IMR-90 (cell line): ENCODE results near the gene CACNB2. TPM values are rescaled to one million over a fixed set of nuclear protein-coding genes. Genes with fewer than 3 reads are reported as not detected.

Source experiments
- ATAC-seq: fragments of 200-7000 bp; cut with Tn5 transposase; 2 replicates; pipeline ENCODE4 v1.9.1; 2020; ENCODE audit warnings: low read depth, mild to moderate bottlenecking, moderate library complexity
- BruUV-seq: library from RNA; stranded (reverse); fragments of 400-500 nt; replicated peaks from 2 replicates; lab custom pipeline; 2021; lab: Mats Ljungman, UMichigan
- CTCF ChIA-PET: fragments of 300-600 bp; formaldehyde crosslinking; extraction: SDS; loops from one replicate; lab custom pipeline; 2021; ENCODE audit warnings: antibody characterized with exemption; lab: Yijun Ruan, JAX
- POLR2A ChIA-PET: fragments of 300-600 bp; sonication (Branson Sonifier 250); formaldehyde crosslinking; loops from one replicate; lab custom pipeline; 2022; ENCODE audit warnings: antibody characterized with exemption; ENCODE audit not compliant: unreplicated experiment; lab: Charles Lee
- DNase-seq: peaks from one replicate; pipeline ENCODE4 v3.0.0; 2013
- H2AFZ ChIP-seq: replicated peaks from 2 replicates; pipeline ENCODE3; 2013; ENCODE audit warnings: low read length, mild to moderate bottlenecking; ENCODE audit not compliant: poor library complexity
- H2AK5ac ChIP-seq: 2 replicates; pipeline ENCODE4 v1.6.1; 2013; ENCODE audit warnings: low read depth, low read length, inconsistent platforms
- H2AK9ac ChIP-seq: replicated peaks from 2 replicates; pipeline ENCODE3; 2013; ENCODE audit warnings: mild to moderate bottlenecking, low read depth, low read length, moderate library complexity; ENCODE audit not compliant: poor library complexity
- H2BK120ac ChIP-seq: 2 replicates; pipeline ENCODE4 v1.6.1; 2013; ENCODE audit warnings: low read depth, low read length, inconsistent platforms
- H2BK15ac ChIP-seq: 3 replicates; pipeline ENCODE4 v1.6.1; 2013; ENCODE audit warnings: low read depth, low read length, inconsistent platforms
- H2BK20ac ChIP-seq: 2 replicates; pipeline ENCODE4 v1.6.1; 2013; ENCODE audit warnings: low read depth, mild to moderate bottlenecking, inconsistent platforms, low read length, moderate library complexity
- H2BK5ac ChIP-seq: 2 replicates; pipeline ENCODE4 v1.6.1; 2013; ENCODE audit warnings: mild to moderate bottlenecking, low read depth, low read length, inconsistent platforms; ENCODE audit not compliant: poor library complexity, severe bottlenecking
- H3K14ac ChIP-seq: replicated peaks from 2 replicates; pipeline ENCODE4 v1.6.1; 2013; ENCODE audit warnings: low read depth, low read length, inconsistent platforms
- H3K18ac ChIP-seq: 2 replicates; pipeline ENCODE4 v1.6.1; 2013; ENCODE audit warnings: low read depth, low read length, control low read depth
- H3K23ac ChIP-seq: 2 replicates; pipeline ENCODE4 v1.6.1; 2013; ENCODE audit warnings: low read depth, low read length, inconsistent platforms
- H3K27ac ChIP-seq: 2 replicates; pipeline ENCODE4 v1.5.1; 2013; ENCODE audit warnings: mild to moderate bottlenecking, control low read depth, low read length; ENCODE audit not compliant: insufficient read depth
- H3K27me3 ChIP-seq: 2 replicates; pipeline ENCODE4 v1.6.1; 2013; ENCODE audit warnings: low read length; ENCODE audit not compliant: control insufficient read depth, insufficient read depth
- H3K36me3 ChIP-seq: 2 replicates; pipeline ENCODE4 v1.6.1; 2013; ENCODE audit warnings: low read length, mixed read lengths; ENCODE audit not compliant: control insufficient read depth, insufficient read depth
- H3K4ac ChIP-seq: 2 replicates; pipeline ENCODE4 v1.6.1; 2013; ENCODE audit warnings: low read depth, low read length, inconsistent platforms
- H3K4me1 ChIP-seq: 2 replicates; pipeline ENCODE4 v1.6.1; 2013; ENCODE audit warnings: low read length, mixed read lengths; ENCODE audit not compliant: control insufficient read depth, insufficient read depth
- H3K4me2 ChIP-seq: 2 replicates; pipeline ENCODE4 v1.6.1; 2013; ENCODE audit warnings: low read depth, mild to moderate bottlenecking, control low read depth, low read length, moderate library complexity
- H3K4me3 ChIP-seq: 2 replicates; pipeline ENCODE4 v1.5.1; 2013; ENCODE audit warnings: low read depth, mild to moderate bottlenecking, control low read depth, low read length, moderate library complexity; ENCODE audit not compliant: insufficient read depth
- H3K56ac ChIP-seq: 2 replicates; pipeline ENCODE4 v1.6.1; 2013; ENCODE audit warnings: low read length, inconsistent platforms; ENCODE audit not compliant: insufficient read depth; ENCODE audit errors: extremely low read depth
- H3K79me1 ChIP-seq, 2 experiments: 2 replicates each; pipeline ENCODE4 v1.6.1; 2013; ENCODE audit warnings: low read length in 2 of 2, inconsistent platforms in 1 of 2, low read depth in 1 of 2
- H3K9ac ChIP-seq: 2 replicates; pipeline ENCODE4 v1.6.1; 2013; ENCODE audit warnings: low read depth, low read length, control low read depth
- H3K9me1 ChIP-seq: 2 replicates; pipeline ENCODE4 v1.6.1; 2013; ENCODE audit warnings: low read length, inconsistent platforms; ENCODE audit not compliant: insufficient read depth
- H3K9me3 ChIP-seq: 2 replicates; pipeline ENCODE4 v1.6.1; 2013; ENCODE audit warnings: low read length; ENCODE audit not compliant: control insufficient read depth, insufficient read depth
- H4K20me1 ChIP-seq: 2 replicates; pipeline ENCODE4 v1.6.1; 2013; ENCODE audit warnings: low read length, inconsistent platforms; ENCODE audit not compliant: insufficient read depth
- H4K5ac ChIP-seq: 2 replicates; pipeline ENCODE4 v1.6.1; 2013; ENCODE audit warnings: mild to moderate bottlenecking, low read depth, low read length, control low read depth
- H4K8ac ChIP-seq, 2 experiments: 2 replicates each; pipeline ENCODE4 v1.6.1; 2013; ENCODE audit warnings: low read depth in 2 of 2, low read length in 2 of 2, control low read depth in 1 of 2, inconsistent platforms in 1 of 2
- H4K91ac ChIP-seq: 2 replicates; pipeline ENCODE4 v1.6.1; 2013; ENCODE audit warnings: low read depth, low read length, inconsistent platforms; ENCODE audit not compliant: insufficient read depth
- BHLHE40 ChIP-seq: fragments of 150-350 bp; IDR thresholded peaks from 2 replicates; pipeline ENCODE4 v1.6.1; 2016; ENCODE audit warnings: mild to moderate bottlenecking, low read depth, low read length
- CTCF ChIP-seq: conservative IDR thresholded peaks from 2 replicates; pipeline ENCODE4 v1.5.1; 2012; ENCODE audit warnings: mild to moderate bottlenecking, low read depth, low read length, improper control_type of control experiment
- FOS ChIP-seq: fragments of 150-350 bp; IDR thresholded peaks from 2 replicates; pipeline ENCODE4 v1.6.1; 2016; ENCODE audit warnings: low read depth, low read length
- MAFK ChIP-seq: IDR thresholded peaks from 2 replicates; pipeline ENCODE4 v1.6.1; 2012; ENCODE audit warnings: low read depth, low read length, improper control_type of control experiment
- MAZ ChIP-seq: IDR thresholded peaks from 2 replicates; pipeline ENCODE4 v1.6.1; 2012; ENCODE audit warnings: low read depth, mild to moderate bottlenecking, low read length, improper control_type of control experiment, moderate library complexity, borderline replicate concordance
- MXI1 ChIP-seq: IDR thresholded peaks from 2 replicates; pipeline ENCODE4 v1.6.1; 2012; ENCODE audit warnings: low read depth, mild to moderate bottlenecking, low read length, moderate library complexity, borderline replicate concordance
- POLR2A ChIP-seq: IDR thresholded peaks from 2 replicates; pipeline ENCODE4 v1.6.1; 2012; ENCODE audit warnings: mild to moderate bottlenecking, low read depth, low read length
- RAD21 ChIP-seq: IDR thresholded peaks from 2 replicates; pipeline ENCODE4 v1.6.1; 2012; ENCODE audit warnings: low read length, improper control_type of control experiment
- RCOR1 ChIP-seq: IDR thresholded peaks from 2 replicates; pipeline ENCODE4 v1.6.1; 2012; ENCODE audit warnings: mild to moderate bottlenecking, low read length, improper control_type of control experiment; ENCODE audit not compliant: insufficient replicate concordance
- RFX5 ChIP-seq: IDR thresholded peaks from 2 replicates; pipeline ENCODE4 v1.8.0; 2012; ENCODE audit warnings: low read depth, mild to moderate bottlenecking, low read length, moderate library complexity
- SMC3 ChIP-seq: fragments of 150-350 bp; IDR thresholded peaks from 2 replicates; pipeline ENCODE4 v1.6.1; 2016; ENCODE audit warnings: low read depth, mild to moderate bottlenecking, antibody characterized with exemption, low read length, moderate library complexity
- WGBS, 2 experiments: methylation state at CpG; one replicate each; pipeline versions ENCODE4 v1.1.5 to v1.1.7; 2013; ENCODE audit warnings: missing lambda C conversion rate in 2 of 2; ENCODE audit not compliant: insufficient read length in 1 of 2; ENCODE audit errors: extremely low coverage in 2 of 2; 5-methylcytosine and 5-hydroxymethylcytosine counted together
- dilution Hi-C: fragments of 300-500 bp; cut with HindIII; formaldehyde crosslinking; loops from one replicate; pipeline ENCODE4 v1.14.3; 2018; ENCODE audit warnings: low sequenced_read_pairs; ENCODE audit not compliant: unreplicated experiment
- in situ Hi-C: fragments of 300-500 bp; cut with MboI; formaldehyde crosslinking; loops from 3 replicates; pipeline ENCODE4 v1.14.3; 2019; ENCODE audit warnings: low sequenced_read_pairs, inconsistent platforms, mixed read lengths
- intact Hi-C: fragments of 100-400 bp; cut with micrococcal nuclease; formaldehyde crosslinking; loops from 2 replicates; pipeline ENCODE4 v1.10.0; 2022
- polyA plus RNA-seq, 3 experiments: library from polyadenylated mRNA; depleted of rRNA; stranded (reverse); fragments of >200 nt; gene quantifications; 2 replicates each; pipeline ENCODE4 v1.2.3, GENCODE V29; 2012; ENCODE audit warnings: low replicate concordance in 1 of 3
- total RNA-seq: library from RNA; depleted of rRNA; stranded (reverse); fragments of >200 nt; gene quantifications from 2 replicates; pipeline ENCODE4 v1.2.3, GENCODE V29; 2012
- TF ChIP-seq, protein P1 (sequence below): fragments of 150-350 bp; IDR thresholded peaks from 2 replicates; pipeline ENCODE4 v1.6.1; 2017; ENCODE audit warnings: mild to moderate bottlenecking, antibody characterized with exemption, low read length, low read depth
- TF ChIP-seq, protein P2 (sequence below): fragments of 150-350 bp; IDR thresholded peaks from 2 replicates; pipeline ENCODE4 v1.6.1; 2016; ENCODE audit warnings: low read depth, mild to moderate bottlenecking, low read length, moderate library complexity, borderline replicate concordance

Gene CACNB2
- total and polyA plus RNA-seq, 2 of the 4 experiments (the other 2 are of a cell fraction): 0.36 TPM

- H2BK15ac ChIP-seq: no peak overlapping the region
- H2BK20ac ChIP-seq: no peak overlapping the region
- no peak overlapping the region for H3K23ac ChIP-seq
- WGBS, 2 experiments: no CpG with 5 or more reads among the region's 7 CpGs
- ChIA-PET POLR2A (no interaction called here), CTCF (interaction anchor here (0.8 to 1.1 kb wide), 2 partner anchors 10 to 96 kb away, joined by 3 to 4 read pairs; no protein-coding TSS in a partner anchor)
- H3K14ac ChIP-seq: no peak overlapping the region
- no peak overlapping the region; the same call in 1 of the 2 replicates for H4K5ac ChIP-seq
- intact Hi-C loops (loop anchor here (1.0 to 2.0 kb wide), 2 partner anchors 96 to 466 kb away; no protein-coding TSS in a partner anchor), dilution Hi-C loops (no loop called here), in situ Hi-C loops (no loop called here)
- no peak overlapping the region for H2AK9ac ChIP-seq
- peak; percentile 62 for DNase-seq
- BruUV-seq: no TSS peak
- H2BK120ac ChIP-seq: no peak overlapping the region
- H3K56ac ChIP-seq: no peak overlapping the region
- no peaks in the 10 kb centered on the region for H4K20me1 ChIP-seq
- no peaks in the 10 kb centered on the region for H3K79me1 ChIP-seq
- ATAC-seq: peak; percentile 90
- H3K9me1 ChIP-seq: no peaks in the 10 kb centered on the region
- H3K4me1 ChIP-seq: no peaks in the 10 kb centered on the region
- H3K36me3 ChIP-seq: no peaks in the 10 kb centered on the region
- peak; percentile 51 for TF ChIP-seq CTCF
- TF ChIP-seq SMC3: no peak
- no peak for TF ChIP-seq RCOR1
- TF ChIP-seq RAD21: peak; percentile 60
- TF ChIP-seq RFX5: no peak
- TF ChIP-seq MXI1: no peak
- no peak for TF ChIP-seq POLR2A
- no peak for TF ChIP-seq FOS
- no peak for TF ChIP-seq MAZ
- TF ChIP-seq, protein P1, sequence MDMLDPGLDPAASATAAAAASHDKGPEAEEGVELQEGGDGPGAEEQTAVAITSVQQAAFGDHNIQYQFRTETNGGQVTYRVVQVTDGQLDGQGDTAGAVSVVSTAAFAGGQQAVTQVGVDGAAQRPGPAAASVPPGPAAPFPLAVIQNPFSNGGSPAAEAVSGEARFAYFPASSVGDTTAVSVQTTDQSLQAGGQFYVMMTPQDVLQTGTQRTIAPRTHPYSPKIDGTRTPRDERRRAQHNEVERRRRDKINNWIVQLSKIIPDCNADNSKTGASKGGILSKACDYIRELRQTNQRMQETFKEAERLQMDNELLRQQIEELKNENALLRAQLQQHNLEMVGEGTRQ: no peak
- TF ChIP-seq, protein P2, sequence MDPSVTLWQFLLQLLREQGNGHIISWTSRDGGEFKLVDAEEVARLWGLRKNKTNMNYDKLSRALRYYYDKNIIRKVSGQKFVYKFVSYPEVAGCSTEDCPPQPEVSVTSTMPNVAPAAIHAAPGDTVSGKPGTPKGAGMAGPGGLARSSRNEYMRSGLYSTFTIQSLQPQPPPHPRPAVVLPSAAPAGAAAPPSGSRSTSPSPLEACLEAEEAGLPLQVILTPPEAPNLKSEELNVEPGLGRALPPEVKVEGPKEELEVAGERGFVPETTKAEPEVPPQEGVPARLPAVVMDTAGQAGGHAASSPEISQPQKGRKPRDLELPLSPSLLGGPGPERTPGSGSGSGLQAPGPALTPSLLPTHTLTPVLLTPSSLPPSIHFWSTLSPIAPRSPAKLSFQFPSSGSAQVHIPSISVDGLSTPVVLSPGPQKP: no peak
- TF ChIP-seq MAFK: no peak
- no peak for TF ChIP-seq BHLHE40
- no peak overlapping the region for H3K18ac ChIP-seq
- H3K9me3 ChIP-seq: no peaks in the 10 kb centered on the region
- H3K4ac ChIP-seq: no peak overlapping the region
- no peak overlapping the region for H3K4me2 ChIP-seq
- no peak overlapping the region for H4K91ac ChIP-seq
- H3K4me3 ChIP-seq: no peak overlapping the region
- no peak overlapping the region for H4K8ac ChIP-seq
- H3K27me3 ChIP-seq: no peaks in the 10 kb centered on the region; the same call in 1 of the 2 replicates
- no peak overlapping the region for H2AFZ ChIP-seq
- H2BK5ac ChIP-seq: no peak overlapping the region
- no peak overlapping the region for H3K27ac ChIP-seq
- no peak overlapping the region for H2AK5ac ChIP-seq
- no peak overlapping the region for H3K9ac ChIP-seq
Measured at GRCh38 chr10:18312374-18313139, 172.3 kb downstream of the CACNB2 start.
